SJSA1 (cell line): ENCODE measurements around the gene NUTF2. TPM values are rescaled to one million over a fixed set of nuclear protein-coding genes. Genes with fewer than 3 reads are reported as not detected.

ENCODE experiments used
- DNase-seq, 2 experiments: peaks; one replicate each; pipeline ENCODE4 v3.0.0-alpha.2; 2015 to 2020; ENCODE audit warnings: low spot score in 2 of 2, low read depth in 1 of 2
- H3K27ac ChIP-seq: fragments of 250-450 bp; sonication (Bioruptor Pico); 2 replicates; pipeline ENCODE4 v1.5.1; 2020; ENCODE audit warnings: mild to moderate bottlenecking, moderate library complexity
- H3K27me3 ChIP-seq: fragments of 250-450 bp; sonication (Bioruptor Pico); replicated peaks from 2 replicates; pipeline ENCODE4 v1.5.1; 2020; ENCODE audit warnings: mild to moderate bottlenecking, moderate library complexity
- H3K36me3 ChIP-seq: fragments of 250-450 bp; sonication (Bioruptor Pico); 2 replicates; pipeline ENCODE4 v1.5.1; 2020; ENCODE audit warnings: mild to moderate bottlenecking
- H3K4me1 ChIP-seq: fragments of 250-450 bp; sonication (Bioruptor Pico); replicated peaks from 2 replicates; pipeline ENCODE4 v1.6.1; 2021; ENCODE audit warnings: mild to moderate bottlenecking
- H3K4me3 ChIP-seq: fragments of 250-450 bp; sonication (Bioruptor Pico); 2 replicates; pipeline ENCODE4 v1.5.1; 2020; ENCODE audit warnings: mild to moderate bottlenecking
- H3K9me3 ChIP-seq: fragments of 250-450 bp; sonication (Bioruptor Pico); replicated peaks from 2 replicates; pipeline ENCODE4 v1.5.1; 2020; ENCODE audit warnings: mild to moderate bottlenecking
- total RNA-seq: library from RNA; depleted of rRNA; stranded (reverse); fragments of >200 nt; shearing (Covaris generic); gene quantifications from 2 replicates; pipeline ENCODE4 v1.2.3, GENCODE V29; 2014

NUTF2 gene
- total RNA-seq, 1 experiment from 2014 or later, result 101 TPM

DNA sequence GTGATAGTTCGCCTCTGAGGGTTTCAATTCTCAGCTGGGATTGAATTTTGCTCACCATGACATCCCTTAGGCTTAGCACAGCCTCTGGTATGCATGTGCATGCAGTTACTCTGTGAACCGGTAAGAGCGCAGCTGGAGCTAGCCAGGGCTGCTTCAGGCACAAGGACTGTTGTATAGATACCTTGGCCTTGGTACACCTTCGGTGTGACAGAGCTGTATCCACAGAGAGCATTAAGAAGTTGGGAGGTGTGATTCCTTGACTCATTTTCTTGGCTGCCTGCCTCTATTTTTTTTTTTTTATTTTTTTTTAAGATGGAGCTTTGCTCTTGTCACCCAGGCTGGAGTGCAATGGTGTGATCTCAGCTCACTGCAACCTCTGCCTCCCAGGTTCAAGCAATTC, 2.2 kb upstream of the NUTF2 start:
- peaks cover 40% of the 10 kb centered on the region for H3K36me3 ChIP-seq
- H3K27ac ChIP-seq, result no peak overlapping the region
- peaks cover 43% of the 10 kb centered on the region for H3K4me1 ChIP-seq
- no peak for DNase-seq
- H3K9me3 ChIP-seq, result 0 out of 2 replicates have a peak, but pooled peaks cover 4% of the 10 kb centered on the region
- no peaks in the 10 kb centered on the region for H3K27me3 ChIP-seq
- H3K4me3 ChIP-seq, result no peak overlapping the region

DNA sequence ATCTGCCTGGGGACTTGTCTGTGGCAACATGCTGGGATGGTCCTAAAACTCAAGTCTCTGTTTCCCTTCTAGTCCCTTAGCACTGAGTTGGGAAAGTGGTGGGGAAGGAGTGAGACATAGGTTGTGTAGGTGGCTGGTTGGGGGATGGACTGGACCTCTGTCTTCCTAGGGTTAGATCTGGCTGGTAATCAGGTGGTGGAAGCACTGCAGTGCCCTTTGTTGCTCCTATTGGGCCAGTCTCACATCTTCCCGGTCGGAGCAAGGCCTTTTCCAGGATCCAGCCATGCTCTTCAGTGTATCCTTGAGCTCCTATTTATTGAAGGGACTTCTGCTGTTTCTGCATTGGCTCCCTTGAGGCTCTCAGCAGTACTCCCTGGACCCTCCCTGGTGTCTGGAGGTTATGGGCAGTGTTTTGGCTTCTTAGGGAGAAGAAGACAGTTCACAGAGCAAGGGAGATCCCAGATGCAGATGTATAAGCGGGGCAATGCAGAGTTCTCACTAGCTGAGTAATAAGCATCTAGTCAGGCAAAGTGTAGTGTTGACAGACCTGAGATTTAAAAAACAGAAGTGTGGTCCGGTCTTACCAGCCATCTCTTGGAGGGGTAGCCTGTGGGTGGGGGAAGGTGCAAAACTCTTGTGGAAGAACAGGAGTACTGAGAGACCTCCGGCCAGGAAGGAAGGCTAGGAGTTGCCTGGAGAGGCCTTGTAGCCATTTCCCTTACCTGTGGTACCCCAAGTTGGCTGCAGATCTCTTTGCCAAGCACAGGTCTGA, 1.3 kb upstream of the NUTF2 start:
- Histone ChIP-seq H3K4me3 (peak overlapping the region; percentile 93; the same call in 1 of the 2 replicates), H3K27ac (peak overlapping the region; percentile 76), H3K27me3 (no peaks in the 10 kb centered on the region), H3K4me1 (peaks cover 43% of the 10 kb centered on the region), H3K36me3 (peaks cover 40% of the 10 kb centered on the region), H3K9me3 (0 out of 2 replicates have a peak, but pooled peaks cover 4% of the 10 kb centered on the region)
- DNase-seq, result no peak

DNA sequence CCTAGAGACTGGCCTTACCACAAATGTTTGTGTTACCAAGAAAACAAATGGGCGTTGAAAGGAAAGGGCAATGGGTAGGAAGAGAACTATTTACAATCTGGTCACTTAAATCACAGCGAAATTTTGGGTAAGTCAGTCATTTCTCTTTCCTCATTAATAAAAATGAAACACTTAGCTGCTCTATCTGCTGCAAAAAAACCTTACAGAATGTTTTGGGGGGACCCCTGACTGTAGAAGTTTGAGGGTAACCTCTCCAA, 742 bp upstream of the NUTF2 start:
- Histone ChIP-seq H3K27me3 (no peaks in the 10 kb centered on the region), H3K27ac (peak overlapping the region; percentile 76), H3K4me3 (peak overlapping the region; percentile 93), H3K9me3 (0 out of 2 replicates have a peak, but pooled peaks cover 4% of the 10 kb centered on the region), H3K36me3 (peaks cover 42% of the 10 kb centered on the region), H3K4me1 (peaks cover 43% of the 10 kb centered on the region)
- no peak for DNase-seq

DNA sequence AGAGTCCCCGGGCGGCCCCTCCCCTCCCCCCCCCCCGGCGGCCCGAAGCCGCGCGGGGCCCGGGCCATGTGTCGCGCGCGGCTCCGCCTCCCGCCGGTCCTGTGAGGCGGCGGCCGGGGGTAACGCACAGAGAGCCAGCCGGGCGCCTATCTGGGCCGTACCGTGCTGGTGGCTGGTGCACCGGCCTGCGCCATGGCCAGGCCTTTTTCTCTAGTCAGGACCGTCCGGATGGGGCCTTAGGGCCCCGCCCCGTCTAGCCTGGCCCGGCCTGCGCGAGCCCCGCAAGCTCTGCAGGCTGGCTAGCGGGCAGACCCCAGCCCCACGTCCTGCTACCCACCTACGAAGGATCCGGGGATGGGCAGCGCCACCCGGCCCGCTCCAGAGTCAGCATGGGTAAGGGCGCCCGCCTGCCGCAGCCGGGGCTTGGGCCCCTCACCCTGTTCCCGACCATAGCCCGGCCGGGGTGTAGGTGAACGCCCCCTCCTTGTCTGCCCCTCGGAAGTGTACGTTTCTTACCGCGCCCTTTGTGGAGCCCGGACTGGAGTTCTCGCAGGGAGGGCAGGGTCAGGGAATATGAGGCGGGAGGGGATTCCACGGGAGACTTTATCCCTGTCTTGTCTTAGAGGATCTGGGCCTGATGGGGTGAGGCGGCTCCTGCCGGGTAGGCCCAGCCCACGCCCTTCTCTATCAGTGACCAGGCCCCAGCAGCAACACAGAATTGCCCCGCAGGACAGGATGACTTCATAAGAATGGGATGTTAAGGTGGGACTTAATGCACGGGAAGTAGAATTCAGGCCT, 530 bp downstream of the NUTF2 start, which contains the start of gene CENPT:
Gene CENPT (minus strand): TSS at position 630 of the 798 bp plus-strand sequence. CDS start 13,834 bp downstream, outside the sequence.
- peaks cover 39% of the 10 kb centered on the region for H3K4me1 ChIP-seq
- H3K27me3 ChIP-seq, result no peaks in the 10 kb centered on the region
- H3K4me3 ChIP-seq, result peak within 1 kb of the TSS; percentile 93
- peaks cover 48% of the 10 kb centered on the region for H3K36me3 ChIP-seq
- DNase-seq, result peak; percentile 64 to 73
- peak within 1 kb of the TSS; percentile 76 for H3K27ac ChIP-seq
- H3K9me3 ChIP-seq, result 0 out of 2 replicates have a peak, but pooled peaks cover 4% of the 10 kb centered on the region

DNA sequence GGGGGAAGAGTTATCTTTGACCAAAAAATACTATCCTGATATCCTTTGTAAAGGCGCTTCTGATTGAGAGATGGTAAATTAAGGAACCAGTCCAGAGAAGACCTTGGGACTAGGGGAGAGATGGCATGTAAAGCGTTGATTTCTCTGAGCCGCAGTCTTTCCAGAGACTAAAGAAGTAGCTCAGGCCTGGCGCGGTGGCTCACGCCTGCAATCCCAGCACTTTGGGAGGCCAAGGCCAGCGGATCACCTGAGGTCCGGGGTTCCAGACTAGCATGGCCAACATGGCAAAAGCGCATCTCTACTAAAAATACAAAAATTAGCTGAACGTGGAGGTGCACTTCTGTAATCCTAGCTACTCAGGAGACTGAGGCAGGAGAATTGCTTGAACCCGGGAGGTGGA, 1.4 kb downstream of the NUTF2 start:
- no peak for DNase-seq
- Histone ChIP-seq H3K27ac (peak overlapping the region; percentile 76), H3K36me3 (peaks cover 44% of the 10 kb centered on the region), H3K27me3 (no peaks in the 10 kb centered on the region), H3K4me3 (peak overlapping the region; percentile 93), H3K4me1 (peaks cover 30% of the 10 kb centered on the region), H3K9me3 (0 out of 2 replicates have a peak, but pooled peaks cover 4% of the 10 kb centered on the region)

DNA sequence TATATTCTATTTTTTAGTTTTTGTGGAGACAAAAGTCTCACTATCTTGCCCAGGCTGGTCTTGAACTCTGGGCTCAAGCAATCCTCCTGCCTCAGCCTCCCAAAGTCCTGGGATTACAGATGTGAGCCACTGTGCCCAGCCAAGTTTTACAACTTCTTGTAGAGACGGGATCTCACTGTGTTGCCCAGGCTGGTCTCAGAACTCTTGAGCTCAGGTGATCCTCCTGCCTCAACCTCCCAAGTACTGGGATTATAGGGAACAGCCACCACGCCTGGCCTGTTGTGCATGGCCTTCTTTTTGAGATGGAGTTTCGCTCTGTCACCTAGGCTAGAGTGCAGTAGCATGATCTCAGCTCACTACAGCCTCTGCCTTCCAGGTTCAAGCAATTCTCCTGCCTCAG, 6.9 kb downstream of the NUTF2 start:
- H3K4me3 ChIP-seq, result no peak overlapping the region
- H3K27ac ChIP-seq, result no peak overlapping the region
- H3K36me3 ChIP-seq, result peaks cover 33% of the 10 kb centered on the region
- no peak for DNase-seq
- peaks cover 15% of the 10 kb centered on the region for H3K4me1 ChIP-seq
- no peaks in the 10 kb centered on the region for H3K27me3 ChIP-seq
- no peaks in the 10 kb centered on the region for H3K9me3 ChIP-seq

DNA sequence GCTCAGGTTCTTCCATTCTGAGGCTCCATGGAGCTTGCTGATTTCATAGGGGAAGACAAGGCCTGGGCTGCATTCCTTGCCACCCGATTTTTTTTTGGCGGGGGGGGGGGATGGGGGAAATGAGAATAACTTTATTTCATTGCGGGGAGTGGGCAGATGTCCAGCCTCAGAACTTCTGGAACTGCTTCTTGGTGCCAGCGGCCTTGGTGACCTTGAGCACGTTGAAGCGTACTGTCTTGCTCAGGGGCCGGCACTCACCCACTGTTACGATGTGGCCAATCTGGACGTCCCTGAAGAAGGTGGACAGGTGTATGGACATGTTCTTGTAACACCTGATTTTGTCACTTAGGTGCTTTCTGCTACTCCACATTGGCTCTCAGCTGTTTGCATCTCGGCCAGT, 9.1 kb downstream of the NUTF2 start:
- no peak for DNase-seq
- Histone ChIP-seq H3K27ac (no peak overlapping the region), H3K36me3 (peaks cover 34% of the 10 kb centered on the region), H3K27me3 (no peaks in the 10 kb centered on the region), H3K4me3 (no peak overlapping the region), H3K4me1 (peaks cover 20% of the 10 kb centered on the region), H3K9me3 (no peaks in the 10 kb centered on the region)

DNA sequence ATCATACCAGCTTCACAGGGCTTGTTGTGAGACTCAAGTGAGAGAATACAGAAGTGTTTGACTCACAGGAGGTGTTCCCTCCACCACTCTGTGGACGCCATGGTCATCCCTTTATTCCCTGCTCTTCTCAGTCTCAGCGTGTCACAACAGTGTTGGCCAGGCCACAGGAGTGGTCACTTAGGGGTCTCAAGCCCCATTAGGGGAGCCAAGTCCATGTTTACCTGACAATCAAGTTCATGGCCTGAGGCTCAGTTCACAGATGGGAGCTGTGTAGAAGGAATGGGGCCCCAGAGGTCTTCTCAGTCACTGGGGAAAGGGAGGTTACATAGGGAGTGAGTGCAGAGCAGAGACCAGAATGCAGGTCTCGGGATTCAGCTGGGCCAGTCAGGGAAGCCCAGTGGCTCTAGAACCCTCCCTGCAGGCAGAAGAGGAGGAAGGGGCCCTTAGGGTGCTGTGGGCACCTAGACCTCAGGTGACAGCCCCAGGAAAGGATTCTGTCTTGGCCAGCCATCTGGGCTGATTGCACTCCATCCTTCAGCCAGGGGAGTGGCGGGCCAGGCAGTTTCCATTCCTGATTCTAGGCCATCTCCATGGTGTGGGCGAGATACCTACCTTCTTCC, 10.3 kb downstream of the NUTF2 start:
- Histone ChIP-seq H3K9me3 (no peaks in the 10 kb centered on the region), H3K4me1 (peaks cover 26% of the 10 kb centered on the region), H3K36me3 (peaks cover 41% of the 10 kb centered on the region), H3K4me3 (no peak overlapping the region), H3K27me3 (no peaks in the 10 kb centered on the region), H3K27ac (peak overlapping the region; percentile 65)
- no peak for DNase-seq

DNA sequence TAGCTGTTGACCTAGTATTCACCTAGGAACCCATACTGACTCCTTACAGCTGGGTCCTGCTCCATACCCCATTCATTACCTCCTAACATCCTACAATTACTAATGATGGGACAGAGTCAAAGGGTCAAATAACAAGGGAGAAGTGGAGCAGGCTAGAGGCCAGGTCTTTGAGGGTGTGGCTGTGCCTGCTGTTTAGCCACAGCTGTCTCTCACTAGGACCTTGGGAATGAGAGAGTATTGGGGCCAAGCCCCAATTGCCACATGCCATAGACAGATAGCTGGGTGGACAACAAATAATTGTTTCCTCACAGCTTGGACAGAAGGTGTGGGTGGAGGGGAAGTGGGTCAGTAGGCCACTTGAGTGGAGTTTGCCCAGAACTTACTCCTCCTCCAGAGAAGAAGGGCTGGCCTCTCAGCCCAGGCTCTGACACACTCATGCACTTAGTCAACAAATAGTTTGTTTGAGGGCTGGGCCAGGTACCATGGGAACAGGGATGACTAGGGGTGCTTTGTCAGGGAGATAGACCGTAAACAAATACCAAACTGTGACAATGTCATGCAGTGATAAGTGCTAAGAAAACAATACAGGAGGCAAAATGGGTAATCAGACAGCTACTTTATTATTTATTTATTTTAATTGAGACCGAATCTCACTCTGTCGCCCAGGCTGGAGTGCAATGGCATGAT, 11.0 kb downstream of the NUTF2 start:
- Histone ChIP-seq H3K27me3 (no peaks in the 10 kb centered on the region), H3K36me3 (peaks cover 44% of the 10 kb centered on the region), H3K27ac (peak overlapping the region; percentile 95), H3K9me3 (no peaks in the 10 kb centered on the region), H3K4me3 (no peak overlapping the region), H3K4me1 (peaks cover 26% of the 10 kb centered on the region)
- peak; percentile 86 to 91 for DNase-seq

DNA sequence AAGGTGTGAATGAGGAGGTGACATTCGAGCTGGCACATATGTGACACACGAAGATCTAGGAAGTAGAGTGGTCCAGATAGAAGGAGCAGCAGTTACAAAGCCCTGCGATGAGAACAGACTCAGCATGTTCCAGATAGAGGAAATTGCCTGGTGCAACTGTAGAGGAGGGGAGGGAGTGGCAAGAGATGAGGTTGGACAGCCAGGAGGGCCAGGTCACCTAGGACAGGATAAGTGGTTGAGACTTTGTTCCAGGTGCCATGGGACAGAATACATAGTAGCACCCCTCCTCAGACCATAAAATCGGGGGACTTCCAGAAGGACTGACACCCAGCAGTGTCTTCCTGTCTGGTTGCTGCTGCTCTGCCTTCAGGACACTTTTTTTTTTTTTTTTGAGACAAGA, 11.8 kb downstream of the NUTF2 start:
- H3K4me1 ChIP-seq, result peaks cover 26% of the 10 kb centered on the region
- no peaks in the 10 kb centered on the region for H3K27me3 ChIP-seq
- no peak for DNase-seq
- peaks cover 47% of the 10 kb centered on the region for H3K36me3 ChIP-seq
- H3K27ac ChIP-seq, result peak overlapping the region; percentile 95
- no peak overlapping the region for H3K4me3 ChIP-seq
- no peaks in the 10 kb centered on the region for H3K9me3 ChIP-seq

DNA sequence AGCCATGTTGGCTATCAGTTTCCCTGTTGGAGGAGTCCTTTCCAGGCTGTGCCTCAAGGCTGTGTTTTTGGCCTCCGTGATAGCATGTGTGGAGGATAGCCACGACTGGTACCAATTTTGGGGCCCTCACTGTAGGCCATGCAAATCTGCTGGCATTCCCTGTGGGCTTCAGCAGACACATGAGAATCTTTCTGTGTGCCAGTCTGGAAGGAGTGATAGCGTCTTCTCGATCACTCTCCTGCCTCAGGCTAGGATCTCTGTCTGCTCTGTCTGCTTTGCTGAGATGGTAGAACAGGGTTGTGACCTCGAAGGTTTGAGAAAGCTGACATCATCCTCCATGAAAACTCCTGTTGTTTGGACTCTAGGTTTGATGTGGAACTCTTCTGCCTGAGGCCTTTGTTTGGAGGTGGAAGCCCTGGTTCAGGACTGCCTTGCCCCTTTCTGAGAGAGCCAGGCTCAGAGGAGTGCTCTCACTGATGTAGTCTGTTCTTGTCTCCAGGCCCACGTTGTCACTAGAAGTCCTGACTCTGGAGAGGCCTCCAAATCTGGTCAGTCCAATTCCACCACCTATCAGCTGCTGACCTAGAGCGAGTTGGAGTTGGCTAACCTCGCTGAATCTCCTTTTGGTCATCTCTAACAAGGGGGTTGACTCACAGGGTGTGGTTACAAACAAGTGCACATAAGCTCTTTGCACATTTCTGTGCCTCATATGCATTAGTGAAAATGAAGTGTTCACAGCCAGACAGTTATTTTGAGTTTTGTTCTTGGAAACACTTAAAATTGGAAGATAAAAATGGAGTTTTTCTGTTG, 14.1 kb downstream of the NUTF2 start:
- Histone ChIP-seq H3K27ac (no peak overlapping the region), H3K4me1 (peaks cover 26% of the 10 kb centered on the region), H3K36me3 (peaks cover 55% of the 10 kb centered on the region), H3K4me3 (no peak overlapping the region), H3K9me3 (no peaks in the 10 kb centered on the region), H3K27me3 (no peaks in the 10 kb centered on the region)
- DNase-seq, result no peak

DNA sequence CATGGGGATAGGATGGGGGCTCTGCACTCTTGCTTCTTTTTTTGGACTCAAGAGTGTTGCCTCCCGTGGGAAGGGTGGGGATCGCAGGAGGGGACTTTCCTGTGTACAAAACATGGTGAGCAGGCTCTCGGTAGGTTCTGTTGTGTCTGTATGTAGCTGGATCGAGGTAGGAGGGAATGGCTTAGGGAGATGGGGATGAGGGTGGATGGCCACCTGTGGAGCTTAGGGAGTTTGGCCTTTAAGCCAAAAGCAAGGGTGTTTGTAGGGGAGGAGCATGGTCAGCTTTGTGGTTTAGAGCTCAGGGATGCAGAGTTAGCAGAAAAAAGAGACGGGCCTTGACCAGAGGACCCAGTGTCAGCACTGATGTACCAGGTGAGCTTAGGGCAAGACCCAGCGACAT, 15.1 kb downstream of the NUTF2 start:
- no peak for DNase-seq
- H3K4me3 ChIP-seq, result no peak overlapping the region
- no peaks in the 10 kb centered on the region for H3K9me3 ChIP-seq
- H3K27ac ChIP-seq, result no peak overlapping the region
- H3K36me3 ChIP-seq, result peaks cover 66% of the 10 kb centered on the region
- no peaks in the 10 kb centered on the region for H3K27me3 ChIP-seq
- H3K4me1 ChIP-seq, result peaks cover 25% of the 10 kb centered on the region
